Activated CD8-positive, alpha-beta memory T cell treated with anti-CD3 and anti-CD28 coated beads, Interleukin-2, amount 50 U/mL, for 24 hours (primary cell): Measurements from ENCODE around the gene MYBL2.

Source experiments
- DNase-seq: peaks from one replicate; pipeline ENCODE4 v3.0.0-alpha.2; 2020; ENCODE audit errors: extremely low read depth

MYBL2 gene

GRCh38 chr20:43681991-43682410 lies 15.1 kb downstream of the MYBL2 start:
- no peak for DNase-seq

- no peak for DNase-seq
Measured at GRCh38 chr20:43682446-43682845, 15.5 kb downstream of the MYBL2 start.

DNA sequence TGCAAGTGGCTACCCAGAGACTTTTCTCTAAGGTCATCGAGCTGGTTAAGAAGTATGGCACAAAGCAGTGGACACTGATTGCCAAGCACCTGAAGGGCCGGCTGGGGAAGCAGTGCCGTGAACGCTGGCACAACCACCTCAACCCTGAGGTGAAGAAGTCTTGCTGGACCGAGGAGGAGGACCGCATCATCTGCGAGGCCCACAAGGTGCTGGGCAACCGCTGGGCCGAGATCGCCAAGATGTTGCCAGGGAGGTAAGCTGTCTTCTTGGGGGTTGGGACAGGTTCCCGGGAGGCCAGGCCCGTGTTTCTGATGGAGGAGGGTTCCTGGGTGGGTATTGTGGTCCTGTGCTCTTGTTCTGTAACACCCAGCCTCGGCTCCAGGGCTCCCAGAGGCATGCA lies 19.9 kb downstream of the MYBL2 start:
- DNase-seq = no peak

- no peak for DNase-seq
Measured at GRCh38 chr20:43689165-43689564, 22.3 kb downstream of the MYBL2 start.

- no peak for DNase-seq
Measured at GRCh38 chr20:43690943-43691598, 24.2 kb downstream of the MYBL2 start.

DNA sequence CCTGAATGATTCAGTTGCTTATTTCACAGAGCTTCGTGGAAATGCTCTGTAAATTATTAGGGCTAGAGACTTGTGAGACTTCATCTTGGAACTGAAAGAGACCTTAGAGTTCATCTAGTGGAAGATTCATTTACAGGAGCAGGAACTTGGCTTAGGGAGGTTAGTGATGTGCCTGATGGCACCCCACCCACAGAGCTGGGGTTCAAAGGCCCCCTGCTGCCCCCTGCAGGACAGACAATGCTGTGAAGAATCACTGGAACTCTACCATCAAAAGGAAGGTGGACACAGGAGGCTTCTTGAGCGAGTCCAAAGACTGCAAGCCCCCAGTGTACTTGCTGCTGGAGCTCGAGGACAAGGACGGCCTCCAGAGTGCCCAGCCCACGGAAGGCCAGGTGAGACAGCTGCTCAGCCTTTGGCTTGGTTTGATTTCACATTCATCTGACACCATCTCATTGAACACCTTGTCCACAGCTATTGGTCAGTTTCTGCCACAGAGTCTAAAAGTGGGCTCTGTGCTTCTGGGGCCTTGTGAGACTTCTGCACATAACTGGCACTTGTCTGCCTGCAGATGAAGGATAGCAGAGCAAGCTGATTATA lies 25.1 kb downstream of the MYBL2 start:
- DNase-seq = peak; percentile 26

- no peak for DNase-seq
Measured at GRCh38 chr20:43694763-43695162, 27.8 kb downstream of the MYBL2 start.

GRCh38 chr20:43695571-43695970 lies 28.7 kb downstream of the MYBL2 start:
- DNase-seq = no peak

- DNase-seq = no peak
Measured at GRCh38 chr20:43699941-43700565, 33.1 kb downstream of the MYBL2 start.

- DNase-seq = no peak
Measured at GRCh38 chr20:43700627-43701026, 33.7 kb downstream of the MYBL2 start.

- no peak for DNase-seq
Measured at GRCh38 chr20:43702502-43702901, 35.6 kb downstream of the MYBL2 start.

GRCh38 chr20:43710370-43711044 lies 43.6 kb downstream of the MYBL2 start:
- no peak for DNase-seq

DNA sequence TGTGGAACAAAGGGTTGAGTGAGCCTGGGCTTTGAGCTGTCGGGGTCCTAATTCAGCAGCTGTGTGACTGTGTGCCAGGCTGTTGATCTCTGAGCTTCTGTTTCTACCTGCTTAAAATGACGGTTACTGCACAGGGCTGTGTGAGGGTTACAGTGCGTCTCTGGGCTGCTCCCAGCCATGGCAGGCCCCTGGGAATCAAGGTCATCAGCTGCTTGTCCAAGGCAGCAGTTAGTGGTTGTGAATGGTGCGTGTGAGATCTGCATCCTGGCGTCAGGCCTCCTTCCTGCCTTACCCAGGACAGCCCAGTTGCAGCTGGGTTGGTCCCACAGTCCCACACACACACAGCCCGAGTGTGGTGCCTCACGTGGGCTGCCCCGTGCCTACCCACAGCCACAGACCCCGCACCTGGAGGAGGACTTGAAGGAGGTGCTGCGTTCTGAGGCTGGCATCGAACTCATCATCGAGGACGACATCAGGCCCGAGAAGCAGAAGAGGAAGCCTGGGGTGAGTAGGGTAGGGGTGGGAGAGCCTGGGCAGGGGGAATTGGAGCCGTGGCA lies 44.3 kb downstream of the MYBL2 start:
- no peak for DNase-seq

DNA sequence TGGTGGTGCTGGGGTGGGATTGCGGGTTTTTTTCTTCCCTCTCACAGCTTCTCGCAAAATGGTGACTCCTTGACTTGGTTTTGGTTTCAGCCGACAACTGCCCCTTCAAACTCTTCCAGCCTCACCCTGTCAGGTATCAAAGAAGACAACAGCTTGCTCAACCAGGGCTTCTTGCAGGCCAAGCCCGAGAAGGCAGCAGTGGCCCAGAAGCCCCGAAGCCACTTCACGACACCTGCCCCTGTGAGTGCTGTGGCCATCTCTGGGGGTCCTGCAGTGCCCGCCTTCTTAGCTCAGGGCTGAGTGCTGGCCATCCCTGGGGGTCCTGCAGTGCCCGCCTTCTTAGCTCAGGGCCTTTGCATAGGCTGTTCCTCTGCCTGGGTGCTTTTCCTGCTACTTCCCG lies 48.1 kb downstream of the MYBL2 start:
- DNase-seq = no peak

DNA sequence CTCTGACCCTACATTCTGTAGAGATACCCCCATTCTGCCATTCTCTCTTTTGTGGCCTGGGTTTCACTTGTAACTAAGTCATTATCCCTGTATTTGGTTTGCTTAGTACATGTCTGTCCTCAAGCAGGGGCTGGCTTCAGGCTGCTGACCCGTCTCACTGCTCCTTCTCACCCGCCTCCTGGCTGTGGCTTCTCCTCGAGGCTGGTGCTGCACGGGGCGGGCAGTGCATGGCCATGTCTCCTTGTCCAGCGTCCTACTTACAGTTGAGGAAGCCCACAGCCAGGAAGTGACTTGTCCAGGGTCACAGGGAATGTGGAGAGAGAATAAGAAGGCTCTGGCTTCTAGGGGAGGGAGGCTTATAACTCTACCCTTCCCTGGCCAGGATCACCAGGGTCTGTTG lies 48.6 kb downstream of the MYBL2 start:
- no peak for DNase-seq

GRCh38 chr20:43716123-43716522 lies 49.2 kb downstream of the MYBL2 start:
- DNase-seq = no peak

DNA sequence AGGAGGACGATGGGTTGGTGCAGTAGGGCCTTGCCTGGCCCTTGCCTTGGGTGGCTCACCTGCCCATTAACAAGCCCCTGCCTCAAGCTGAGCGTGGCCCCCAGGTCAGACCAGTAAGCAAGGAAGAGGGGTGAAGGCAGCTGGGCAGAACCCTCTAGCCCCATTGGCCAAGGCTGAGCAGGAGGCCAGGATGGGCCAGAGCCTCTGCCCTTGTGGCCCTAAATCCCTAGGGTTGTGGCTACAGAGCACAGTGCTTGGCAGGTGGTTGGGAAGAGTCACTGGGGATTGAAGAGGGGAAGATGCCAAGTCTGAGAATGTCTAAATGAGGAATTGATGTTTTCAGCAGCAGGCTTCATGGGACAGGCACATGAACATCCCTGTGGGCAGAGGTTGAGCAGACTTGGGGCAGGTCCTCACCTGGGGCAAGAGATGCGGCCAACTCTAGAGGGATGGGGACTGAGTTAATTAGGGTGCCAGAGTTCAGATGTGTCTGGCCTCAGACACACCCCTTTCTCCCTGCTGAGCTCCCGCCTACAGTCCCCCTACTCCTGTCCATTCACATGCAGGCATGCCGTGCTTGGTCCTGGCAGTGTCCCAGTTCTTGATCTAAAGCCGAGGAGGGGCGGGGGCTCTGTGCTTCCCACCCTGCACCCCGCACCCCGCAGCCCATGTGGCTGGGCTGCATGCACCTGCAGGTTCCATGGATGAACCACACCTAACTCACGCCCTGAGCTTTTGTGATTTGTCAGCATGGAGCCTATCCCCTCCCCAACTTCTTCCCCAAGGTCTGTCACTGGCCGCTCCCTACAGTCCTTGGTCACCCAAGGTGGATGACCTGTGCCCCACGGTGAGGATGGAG lies 50.1 kb downstream of the MYBL2 start:
- DNase-seq = no peak

DNA sequence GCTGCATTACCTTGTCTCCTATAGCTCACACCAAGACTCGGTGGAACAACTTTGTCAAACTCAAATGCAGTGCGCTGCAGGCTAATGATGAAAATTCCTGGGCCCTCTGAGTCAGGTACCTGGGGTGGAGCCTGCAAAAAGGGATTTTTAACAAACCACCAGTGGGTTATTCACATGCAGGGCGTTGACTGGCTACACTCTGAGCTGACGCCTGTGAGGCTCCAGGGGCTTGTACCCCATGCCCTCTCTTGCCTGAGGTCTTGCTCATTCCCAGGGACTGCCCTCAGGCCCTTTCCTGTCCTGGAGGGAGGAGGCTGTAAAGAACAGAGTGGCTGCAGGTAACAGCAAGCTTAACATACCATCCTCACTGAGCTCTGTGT lies 50.7 kb downstream of the MYBL2 start:
- DNase-seq = no peak

DNA sequence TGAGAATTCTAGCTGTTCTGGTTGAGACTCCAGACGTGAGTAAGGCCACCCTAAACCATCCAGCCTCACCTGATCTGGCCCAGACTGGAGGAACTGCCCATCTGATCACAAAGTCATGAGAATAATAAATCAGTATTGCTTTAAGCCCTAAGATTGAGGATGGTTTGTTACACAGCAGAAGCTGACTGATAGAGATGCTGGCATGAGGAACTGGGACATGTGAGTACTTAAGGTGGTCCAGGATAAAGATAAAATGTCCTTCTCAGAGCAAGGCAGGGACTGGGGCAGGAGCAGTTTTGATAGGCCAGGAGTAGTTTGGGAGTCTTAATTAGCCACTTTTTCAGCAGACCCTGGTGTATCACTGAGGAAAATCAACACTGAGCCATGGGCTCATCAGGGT lies 53.1 kb downstream of the MYBL2 start:
- no peak for DNase-seq

DNA sequence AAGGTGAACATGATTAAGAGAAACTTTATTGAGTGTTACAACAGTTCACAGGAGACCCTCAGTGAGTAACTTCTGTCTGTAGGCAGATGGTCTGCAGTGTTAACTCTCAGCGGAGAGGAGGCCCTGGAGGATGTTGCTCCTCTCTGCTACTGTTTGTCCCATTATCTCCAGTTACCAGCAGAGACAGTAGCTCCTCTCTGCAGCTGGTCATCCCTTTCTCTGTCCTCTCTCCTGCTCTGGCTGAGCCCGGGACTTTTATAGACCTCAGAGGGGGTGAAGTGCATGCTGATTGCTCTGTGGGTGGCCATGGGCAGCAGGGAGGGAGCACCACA lies 54.1 kb downstream of the MYBL2 start:
- no peak for DNase-seq

GRCh38 chr20:43721429-43722152 lies 54.7 kb downstream of the MYBL2 start:
- no peak for DNase-seq
